Fibroblast of mammary gland (primary cell): ENCODE data around the gene MS4A7.

Source experiments
- DNase-seq: peaks from one replicate; pipeline ENCODE4 v3.0.0-alpha.2; 2010; ENCODE audit warnings: low read depth
- H3K4me3 ChIP-seq: 2 replicates; pipeline ENCODE4 v1.5.1; 2011; ENCODE audit warnings: low read depth, mild to moderate bottlenecking, low read length, moderate library complexity; ENCODE audit not compliant: control insufficient read depth
- TF ChIP-seq, protein P1 (sequence below): conservative IDR thresholded peaks from 2 replicates; pipeline ENCODE4 v1.5.1; 2011; ENCODE audit warnings: low read depth, low read length, inconsistent platforms; ENCODE audit not compliant: control insufficient read depth, insufficient read depth

The MS4A7 gene

GRCh38 chr11:60396382-60396781 is 18.1 kb downstream of the MS4A7 start, which contains the start of gene MS4A14:
TSS of gene MS4A14 (plus strand) at chr11:60396459. CDS start at chr11:60396579, 120 bp downstream.
- no peak within 1 kb of the TSS for H3K4me3 ChIP-seq
- TF ChIP-seq, protein P1, sequence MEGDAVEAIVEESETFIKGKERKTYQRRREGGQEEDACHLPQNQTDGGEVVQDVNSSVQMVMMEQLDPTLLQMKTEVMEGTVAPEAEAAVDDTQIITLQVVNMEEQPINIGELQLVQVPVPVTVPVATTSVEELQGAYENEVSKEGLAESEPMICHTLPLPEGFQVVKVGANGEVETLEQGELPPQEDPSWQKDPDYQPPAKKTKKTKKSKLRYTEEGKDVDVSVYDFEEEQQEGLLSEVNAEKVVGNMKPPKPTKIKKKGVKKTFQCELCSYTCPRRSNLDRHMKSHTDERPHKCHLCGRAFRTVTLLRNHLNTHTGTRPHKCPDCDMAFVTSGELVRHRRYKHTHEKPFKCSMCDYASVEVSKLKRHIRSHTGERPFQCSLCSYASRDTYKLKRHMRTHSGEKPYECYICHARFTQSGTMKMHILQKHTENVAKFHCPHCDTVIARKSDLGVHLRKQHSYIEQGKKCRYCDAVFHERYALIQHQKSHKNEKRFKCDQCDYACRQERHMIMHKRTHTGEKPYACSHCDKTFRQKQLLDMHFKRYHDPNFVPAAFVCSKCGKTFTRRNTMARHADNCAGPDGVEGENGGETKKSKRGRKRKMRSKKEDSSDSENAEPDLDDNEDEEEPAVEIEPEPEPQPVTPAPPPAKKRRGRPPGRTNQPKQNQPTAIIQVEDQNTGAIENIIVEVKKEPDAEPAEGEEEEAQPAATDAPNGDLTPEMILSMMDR = no peak
- no peak for DNase-seq

- DNase-seq = no peak
- TF ChIP-seq, protein P1 = no peak
- no peak overlapping the region for H3K4me3 ChIP-seq
Measured at GRCh38 chr11:60396799-60397198, 18.5 kb downstream of the MS4A7 start.

GRCh38 chr11:60420015-60420414 is 41.7 kb downstream of the MS4A7 start:
- TF ChIP-seq, protein P1 = no peak

GRCh38 chr11:60422609-60423008 is 44.3 kb downstream of the MS4A7 start:
- no peak overlapping the region for H3K4me3 ChIP-seq
- no peak for DNase-seq
- TF ChIP-seq, protein P1 = no peak

More at GRCh38 chr11:60420015-60420414, 41.7 kb downstream of the MS4A7 start:
- H3K4me3 ChIP-seq = no peak overlapping the region
- no peak for DNase-seq

GRCh38 chr11:60428517-60428916 is 50.2 kb downstream of the MS4A7 start:
- DNase-seq = no peak
- TF ChIP-seq, protein P1 = no peak

GRCh38 chr11:60429272-60429671 is 50.9 kb downstream of the MS4A7 start, which contains the start of gene MS4A5:
TSS of gene MS4A5 (plus strand) at chr11:60429572. CDS start at chr11:60429675, 103 bp downstream.
- no peak within 1 kb of the TSS for H3K4me3 ChIP-seq
- TF ChIP-seq, protein P1 = no peak
- no peak for DNase-seq

More at GRCh38 chr11:60428517-60428916, 50.2 kb downstream of the MS4A7 start:
- no peak overlapping the region for H3K4me3 ChIP-seq

DNA sequence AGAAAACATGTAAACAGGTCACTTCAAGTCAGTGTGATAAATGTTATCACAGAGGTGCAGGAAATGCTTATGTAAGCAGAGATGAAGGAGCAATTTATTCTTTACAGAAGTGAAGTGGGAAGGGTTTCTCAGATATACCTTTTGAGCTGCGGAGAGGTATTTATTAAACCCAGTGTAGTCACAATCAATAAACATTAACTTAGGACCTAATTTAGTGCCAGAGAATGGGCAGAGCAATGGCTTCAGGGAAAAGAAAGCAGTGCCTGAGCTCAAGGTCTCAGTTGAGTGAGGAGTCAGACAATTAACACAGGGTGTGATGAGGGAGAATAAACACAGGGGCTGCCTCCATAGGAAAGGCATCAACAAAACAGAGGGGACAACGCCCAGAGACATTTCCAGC is 52.9 kb downstream of the MS4A7 start:
- TF ChIP-seq, protein P1 = no peak
- no peak for DNase-seq
- H3K4me3 ChIP-seq = no peak overlapping the region
